Measurements from ENCODE around the gene ALG8. TPM values are rescaled to one million over a fixed set of nuclear protein-coding genes. Genes with fewer than 3 reads are reported as not detected.

The ALG8 gene
- total RNA-seq = 10 to 100 TPM; 14.8 to 21.6 (median 15.8) TPM

- Histone ChIP-seq H3K9me3 (no peaks in the 10 kb centered on the region), H3K27me3 (no peaks in the 10 kb centered on the region), H3K36me3 (peaks cover 0 to 13% of the 10 kb centered on the region in 2 donors), H3K4me3 (peak within 1 kb of the TSS; percentile 61 to 67), H3K27ac (peak within 1 kb of the TSS in 3 of 4 donors; percentile 72 to 74 (median 73)), H3K4me1 (peaks cover 0 to 25% (median 6%) of the 10 kb centered on the region in 3 donors)
- ATAC-seq = peak; percentile 98
- TF ChIP-seq POLR2A (IDR thresholded peaks at IDR 0.05) (peak; percentile 43 to 56), POLR2AphosphoS5 (IDR thresholded peaks at IDR 0.05) (peak; percentile 57), CTCF (IDR thresholded peaks at IDR 0.05) (peak in 1 of 4 experiments; percentile 14), EP300 (IDR thresholded peaks at IDR 0.05) (no peak)
- WGBS, 2 donors (ENCODE audit: low coverage in 1 of 2) = 0 to 8% methylated on average over 16 to 25 of the region's 52 CpGs
These were observed at the start of gene ALG8 for GRCh38 chr11:78139422-78140391. ALG8 (minus strand) TSS chr11:78139626; CDS start chr11:78139588, 38 bp downstream.

DNA sequence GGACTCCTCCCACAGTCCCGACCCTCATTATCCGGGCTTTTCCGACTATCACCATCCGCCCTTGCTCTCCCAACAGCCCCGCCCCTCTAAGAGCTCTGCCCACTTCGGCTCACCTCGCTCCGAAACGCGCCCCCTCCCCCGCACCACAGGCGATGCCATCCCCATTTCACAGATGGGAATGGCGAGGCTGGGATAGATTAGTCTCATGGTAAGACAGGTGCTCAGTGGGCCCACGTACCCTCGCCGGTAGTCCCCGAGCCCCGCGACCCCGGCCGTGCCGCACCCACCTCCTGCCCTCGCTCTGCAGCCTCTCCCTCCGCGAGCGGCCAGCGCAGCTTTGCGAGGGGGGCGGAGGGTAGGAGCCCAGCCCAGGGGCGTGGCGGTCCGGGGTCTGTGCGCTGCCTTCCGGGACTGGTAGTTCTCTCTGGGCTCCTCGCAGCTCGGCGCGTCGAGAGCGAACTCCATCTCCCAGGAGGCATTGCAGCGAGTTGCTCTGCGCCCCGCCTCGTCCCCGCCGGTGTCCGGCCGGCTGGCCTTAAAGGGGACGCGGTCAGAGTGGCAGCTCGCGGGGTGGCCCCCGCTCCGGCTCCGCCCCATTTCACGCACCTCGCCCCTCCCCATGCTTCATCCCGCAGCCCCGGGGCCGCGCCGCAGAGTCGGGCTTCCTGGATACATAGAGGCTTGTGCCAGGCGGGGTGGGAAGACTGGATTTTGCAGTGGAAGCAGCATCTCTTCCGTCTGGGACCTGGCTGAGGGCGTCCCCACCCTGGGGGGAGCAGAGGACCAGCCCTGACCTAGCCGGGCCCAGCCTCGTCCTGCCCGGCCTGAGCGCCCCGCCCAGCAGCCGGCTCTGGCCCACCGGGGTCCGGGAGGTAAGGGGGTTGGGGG is 49.1 kb upstream of the ALG8 start, which contains the start of the genes KCTD21 and USP35:
Gene KCTD21 (minus strand): TSS at position 341 of the 888 bp plus-strand sequence. CDS start 14,072 bp downstream, outside the sequence.
Gene USP35 (plus strand): TSS at position 634 of the 888 bp plus-strand sequence. CDS start 7,327 bp downstream, outside the sequence.
- Histone ChIP-seq H3K9me3 (no peaks in the 10 kb centered on the region), H3K36me3 (no peaks in the 10 kb centered on the region), H3K27me3 (no peaks in the 10 kb centered on the region), H3K4me1 (peaks cover 0 to 62% (median 20%) of the 10 kb centered on the region in 3 donors), H3K4me3 (peak within 1 kb of the TSS; percentile 70 to 83), H3K27ac (peak within 1 kb of the TSS; percentile 16 to 95 (median 90))
- 0% methylated on average over 2 to 4 of the region's 74 CpGs for WGBS, 2 donors (ENCODE audit: low coverage in 1 of 2)
- peak; percentile 97 for ATAC-seq
- TF ChIP-seq EP300 (IDR thresholded peaks at IDR 0.05) (no peak), CTCF (IDR thresholded peaks at IDR 0.05) (no peak), POLR2AphosphoS5 (IDR thresholded peaks at IDR 0.05) (peak; percentile 74), POLR2A (IDR thresholded peaks at IDR 0.05) (peak; percentile 63 to 64)

- Histone ChIP-seq H3K27me3 (no peaks in the 10 kb centered on the region), H3K36me3 (no peaks in the 10 kb centered on the region), H3K4me3 (peak overlapping the region; percentile 70 to 83), H3K27ac (peak overlapping the region; percentile 16 to 95 (median 90)), H3K4me1 (peaks cover 0 to 53% (median 17%) of the 10 kb centered on the region in 3 donors), H3K9me3 (no peaks in the 10 kb centered on the region)
- no peak for TF ChIP-seq EP300 (IDR thresholded peaks at IDR 0.05)
- TF ChIP-seq CTCF (IDR thresholded peaks at IDR 0.05) = peak in 1 of 4 experiments; percentile 8
- ATAC-seq = peak; percentile 29
- WGBS, 2 donors (ENCODE audit: low coverage in 1 of 2) = 5 to 30% methylated on average over 10 to 16 of the region's 31 CpGs
These were observed 48.2 kb upstream of the ALG8 start for GRCh38 chr11:78187366-78188285.

DNA sequence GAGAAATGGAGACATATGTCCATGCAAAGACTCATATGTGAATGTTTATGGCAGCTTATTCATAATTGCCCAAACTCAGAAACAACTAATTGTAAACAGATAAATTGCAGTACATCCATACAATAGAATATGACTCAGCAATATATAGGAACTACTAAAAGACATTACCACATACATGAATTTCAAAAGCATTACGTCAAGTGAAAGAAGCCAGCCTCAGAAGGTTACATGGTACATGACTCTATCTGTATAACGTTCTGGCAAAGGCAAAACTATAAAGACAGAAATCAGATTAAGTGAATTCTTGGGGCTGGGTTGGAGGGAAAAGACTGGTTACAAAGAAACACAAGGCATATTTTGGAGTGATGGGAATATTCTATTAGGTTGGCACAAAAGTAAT is 41.8 kb upstream of the ALG8 start:
- TF ChIP-seq POLR2AphosphoS5 (IDR thresholded peaks at IDR 0.05) (no peak), POLR2A (IDR thresholded peaks at IDR 0.05) (no peak), CTCF (IDR thresholded peaks at IDR 0.05) (no peak), EP300 (IDR thresholded peaks at IDR 0.05) (no peak)
- Histone ChIP-seq H3K4me3 (no peak overlapping the region), H3K36me3 (peaks cover 0 to 15% of the 10 kb centered on the region in 2 donors), H3K4me1 (peaks cover 0 to 7% (median 0%) of the 10 kb centered on the region in 3 donors), H3K27me3 (no peaks in the 10 kb centered on the region), H3K9me3 (no peaks in the 10 kb centered on the region), H3K27ac (no peak overlapping the region)
- ATAC-seq = no peak
- 52 to 83% methylated on average over 2 of the region's 2 CpGs for WGBS, 2 donors (ENCODE audit: low coverage in 1 of 2)
